ENCODE measurements around the gene PODN.

GRCh38 chr1:53061859-53062707 is at the start of gene PODN:
- no peak for TF ChIP-seq SP1 (IDR thresholded peaks at IDR 0.05)
- no peak for TF ChIP-seq TARDBP (IDR thresholded peaks at IDR 0.05)
- TF ChIP-seq PKNOX1 (IDR thresholded peaks at IDR 0.05) = no peak
- TF ChIP-seq NFRKB (IDR thresholded peaks at IDR 0.05) = no peak
- no peak for TF ChIP-seq FOXM1 (IDR thresholded peaks at IDR 0.05; ENCODE audit: borderline replicate concordance)
- TF ChIP-seq SUZ12 (IDR thresholded peaks at IDR 0.05) = no peak
- TF ChIP-seq CTBP1 (IDR thresholded peaks at IDR 0.05; ENCODE audit: borderline replicate concordance) = no peak
- TF ChIP-seq ELF4 (IDR thresholded peaks at IDR 0.05) = no peak
- TF ChIP-seq HDGF (IDR thresholded peaks at IDR 0.05; ENCODE audit: borderline replicate concordance) = no peak
- TF ChIP-seq L3MBTL2 (conservative IDR thresholded peaks at IDR 0.05) = no peak
- TF ChIP-seq ZNF384 (IDR thresholded peaks at IDR 0.05) = no peak
- no peak for TF ChIP-seq FOXA1 (IDR thresholded peaks at IDR 0.05)
- TF ChIP-seq FOXK2 (IDR thresholded peaks at IDR 0.05) = no peak
- TF ChIP-seq LEF1 (IDR thresholded peaks at IDR 0.05; ENCODE audit: borderline replicate concordance) = no peak
